ENCODE data around the gene TSLP. TPM values are rescaled to one million over a fixed set of nuclear protein-coding genes. Genes with fewer than 3 reads are reported as not detected.

The TSLP gene
- polyA plus RNA-seq, 3 donors = 0.11 TPM; not detected in 2

GRCh38 chr5:111058064-111058463 lies 13.4 kb upstream of the TSLP start:
- no peak for TF ChIP-seq CTCF (IDR thresholded peaks at IDR 0.05)
- H3K27ac ChIP-seq (ENCODE audit: low read depth in 1 of 2, low read length in 2 of 2) = no peak overlapping the region
- intact Hi-C loops (cut with micrococcal nuclease) = no loop called here
- no peak overlapping the region for H3K4me3 Mint-ChIP-seq
- no peak overlapping the region for H3K4me2 ChIP-seq (replicated peaks; ENCODE audit: extremely low read depth, low read length, poor library complexity, severe bottlenecking)
- H3K27me3 Mint-ChIP-seq (ENCODE audit: low read depth in 3 of 3) = peaks cover 0 to 9% (median 2%) of the 10 kb centered on the region in 3 donors
- no peaks in the 10 kb centered on the region for H3K4me1 Mint-ChIP-seq
- no peak overlapping the region for H2AFZ ChIP-seq (ENCODE audit: insufficient read depth, low read depth, low read length, poor library complexity, severe bottlenecking)
- no peak overlapping the region for H3K4me3 ChIP-seq (replicated peaks in 1 of 3; ENCODE audit: low read depth in 2 of 3, low read length in 3 of 3)
- no peaks in the 10 kb centered on the region for H3K36me3 Mint-ChIP-seq
- H3K36me3 ChIP-seq (replicated peaks in 1 of 2; ENCODE audit: control insufficient read depth in 1 of 2, insufficient read depth in 2 of 2, low read length in 2 of 2) = no peaks in the 10 kb centered on the region
- H3K9me3 ChIP-seq (replicated peaks in 1 of 2; ENCODE audit: control insufficient read depth in 1 of 2, insufficient read depth in 1 of 2, low read length in 2 of 2) = peaks cover 0 to 3% of the 10 kb centered on the region in 2 donors
- H4K20me1 ChIP-seq (ENCODE audit: insufficient read depth, low read length) = no peaks in the 10 kb centered on the region
- H3K79me2 ChIP-seq (ENCODE audit: insufficient read depth, low read length) = no peaks in the 10 kb centered on the region
- H3K9ac ChIP-seq (ENCODE audit: insufficient read depth, low read length, poor library complexity, severe bottlenecking) = no peak overlapping the region
- DNase-seq = no peak
- H3K27ac Mint-ChIP-seq = no peak overlapping the region
- peaks cover 0 to 10% (median 5%) of the 10 kb centered on the region in 7 donors for H3K9me3 Mint-ChIP-seq
- H3K4me1 ChIP-seq (ENCODE audit: control insufficient read depth in 1 of 2, insufficient read depth in 2 of 2, low read length in 2 of 2) = no peaks in the 10 kb centered on the region
- peaks cover 0 to 4% of the 10 kb centered on the region in 2 donors for H3K27me3 ChIP-seq (ENCODE audit: control insufficient read depth in 2 of 2, insufficient read depth in 2 of 2, low read length in 2 of 2)

GRCh38 chr5:111060169-111060568 lies 11.3 kb upstream of the TSLP start:
- Mint-ChIP-seq H3K9me3 (peaks cover 0 to 10% (median 4%) of the 10 kb centered on the region in 7 donors), H3K4me1 (no peaks in the 10 kb centered on the region), H3K27ac (no peak overlapping the region), H3K36me3 (no peaks in the 10 kb centered on the region), H3K27me3 (ENCODE audit: low read depth in 3 of 3) (peaks cover under 1 to 15% (median 2%) of the 10 kb centered on the region in 3 donors), H3K4me3 (no peak overlapping the region)
- no peaks in the 10 kb centered on the region for H4K20me1 ChIP-seq (ENCODE audit: insufficient read depth, low read length)
- H3K4me2 ChIP-seq (replicated peaks; ENCODE audit: extremely low read depth, low read length, poor library complexity, severe bottlenecking) = no peak overlapping the region
- no peaks in the 10 kb centered on the region for H3K36me3 ChIP-seq (replicated peaks in 1 of 2; ENCODE audit: control insufficient read depth in 1 of 2, insufficient read depth in 2 of 2, low read length in 2 of 2)
- no peak overlapping the region for H3K27ac ChIP-seq (ENCODE audit: low read depth in 1 of 2, low read length in 2 of 2)
- H3K9me3 ChIP-seq (replicated peaks in 1 of 2; ENCODE audit: control insufficient read depth in 1 of 2, insufficient read depth in 1 of 2, low read length in 2 of 2) = peaks cover 0 to 3% of the 10 kb centered on the region in 2 donors
- DNase-seq = no peak
- H3K4me3 ChIP-seq (replicated peaks in 1 of 3; ENCODE audit: low read depth in 2 of 3, low read length in 3 of 3) = no peak overlapping the region
- H3K79me2 ChIP-seq (ENCODE audit: insufficient read depth, low read length) = no peaks in the 10 kb centered on the region
- H3K4me1 ChIP-seq (ENCODE audit: control insufficient read depth in 1 of 2, insufficient read depth in 2 of 2, low read length in 2 of 2) = no peaks in the 10 kb centered on the region
- intact Hi-C loops (cut with micrococcal nuclease) = no loop called here
- H3K27me3 ChIP-seq (ENCODE audit: control insufficient read depth in 2 of 2, insufficient read depth in 2 of 2, low read length in 2 of 2) = peaks cover 0 to 7% of the 10 kb centered on the region in 2 donors
- H3K9ac ChIP-seq (ENCODE audit: insufficient read depth, low read length, poor library complexity, severe bottlenecking) = no peak overlapping the region
- no peak overlapping the region for H2AFZ ChIP-seq (ENCODE audit: insufficient read depth, low read depth, low read length, poor library complexity, severe bottlenecking)
- TF ChIP-seq CTCF (IDR thresholded peaks at IDR 0.05) = no peak
- WGBS (ENCODE audit: insufficient coverage) = no CpG with 5 or more reads among the region's 2 CpGs

All from CD14-positive monocyte (primary cell).